ENCODE data around the gene JUP.
"Not testable (repeated sequence)": the region's sequence is repeated elsewhere in the genome, so short reads cannot be mapped to it uniquely, and the experiment has no call there.

Gene JUP

DNA sequence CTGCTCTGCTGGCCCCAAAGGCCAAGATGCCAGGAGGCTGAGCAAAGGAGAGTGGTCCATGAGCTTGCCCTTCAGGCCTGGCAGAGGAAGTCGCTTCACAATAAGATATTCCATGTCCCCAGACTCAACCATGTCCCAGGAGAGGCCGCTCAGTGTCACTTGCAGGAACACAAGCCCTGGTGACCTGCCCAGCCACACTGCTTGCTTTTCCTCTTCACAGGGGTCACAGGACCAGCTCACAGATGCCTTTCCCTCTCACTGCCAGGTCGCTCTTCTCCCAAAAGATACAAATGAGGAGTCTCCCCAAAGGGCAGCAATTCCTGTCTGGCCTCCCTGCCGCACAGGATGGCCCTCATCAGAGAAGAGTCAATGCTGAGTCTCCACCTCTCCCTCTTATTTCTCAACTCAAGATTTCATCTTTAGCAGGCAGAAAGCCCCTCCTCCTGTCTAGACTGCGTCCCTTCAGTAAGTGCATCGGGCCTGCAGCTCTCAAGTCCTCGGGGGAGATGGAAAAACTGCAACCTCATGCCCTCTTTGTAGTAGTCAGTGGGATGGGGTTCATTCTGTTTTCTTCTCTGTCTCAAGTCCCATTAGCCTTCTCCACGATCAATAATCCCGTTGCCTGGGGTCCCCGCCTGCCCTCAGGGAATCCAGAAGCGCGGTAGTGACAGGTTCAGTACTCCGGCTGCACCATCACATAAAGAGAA is 5.0 kb downstream of the JUP start:
- in situ Hi-C loops (cut with MboI; ENCODE audit: low sequenced_read_pairs) = no loop called here

GRCh38 chr17:41779954-41780353 is 6.6 kb downstream of the JUP start:
- in situ Hi-C loops (cut with MboI; ENCODE audit: low sequenced_read_pairs) = no loop called here

- in situ Hi-C loops (cut with MboI; ENCODE audit: low sequenced_read_pairs) = no loop called here
Observed at GRCh38 chr17:41777574-41778188, 8.8 kb downstream of the JUP start.

DNA sequence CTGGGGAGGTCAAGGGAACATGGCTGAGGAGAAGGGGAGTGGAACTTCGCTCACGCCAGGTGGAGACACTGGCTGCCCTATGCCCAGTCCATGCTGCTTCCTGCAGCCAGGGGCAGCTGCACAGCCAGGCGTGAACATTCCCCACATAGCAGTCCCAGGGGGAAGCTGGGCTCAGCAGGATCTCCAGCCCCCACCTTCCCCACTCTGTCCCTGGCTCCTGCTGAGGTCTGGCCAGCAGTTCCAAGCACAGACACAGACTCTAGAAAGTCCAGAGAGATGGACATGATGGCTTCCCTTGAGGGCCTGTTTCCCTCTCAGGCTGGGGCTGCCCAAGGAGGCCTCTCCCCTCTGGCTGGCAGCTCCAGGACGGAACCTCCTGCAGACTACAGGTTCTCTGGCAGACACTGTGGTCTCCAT is 9.3 kb downstream of the JUP start:
- in situ Hi-C loops (cut with MboI; ENCODE audit: low sequenced_read_pairs) = no loop called here

DNA sequence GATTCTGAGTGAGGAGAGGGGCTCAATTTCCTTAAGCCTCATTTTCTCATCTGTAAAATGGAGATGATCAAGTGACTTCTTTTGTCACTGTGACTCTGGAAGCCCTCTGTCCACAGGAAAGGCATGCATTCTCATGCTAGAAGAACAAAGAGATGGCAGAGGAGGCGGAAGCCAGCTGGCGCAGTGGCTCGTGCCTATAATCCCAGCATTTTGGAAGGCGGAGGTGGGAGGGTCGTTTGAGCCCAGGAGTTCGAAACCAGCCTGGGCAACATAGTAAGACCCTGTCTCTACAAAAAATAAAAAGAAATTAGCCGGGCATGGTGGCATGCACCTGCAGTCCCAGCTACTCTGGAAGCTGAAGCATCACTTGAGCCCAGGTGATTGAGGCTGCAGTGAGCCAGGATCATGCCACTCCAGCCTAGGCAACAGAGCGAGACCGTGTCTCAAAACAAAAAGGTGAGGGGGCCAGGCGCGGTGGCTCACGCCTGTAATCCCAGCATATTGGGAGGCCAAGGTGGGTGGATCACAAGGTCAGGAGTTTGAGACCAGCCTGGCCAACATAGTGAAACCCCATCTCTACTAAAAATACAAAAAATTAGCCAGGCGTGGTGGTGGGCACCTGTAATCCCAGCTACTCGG is 10.1 kb downstream of the JUP start:
- in situ Hi-C loops (cut with MboI; ENCODE audit: low sequenced_read_pairs) = not testable (repeated sequence)

DNA sequence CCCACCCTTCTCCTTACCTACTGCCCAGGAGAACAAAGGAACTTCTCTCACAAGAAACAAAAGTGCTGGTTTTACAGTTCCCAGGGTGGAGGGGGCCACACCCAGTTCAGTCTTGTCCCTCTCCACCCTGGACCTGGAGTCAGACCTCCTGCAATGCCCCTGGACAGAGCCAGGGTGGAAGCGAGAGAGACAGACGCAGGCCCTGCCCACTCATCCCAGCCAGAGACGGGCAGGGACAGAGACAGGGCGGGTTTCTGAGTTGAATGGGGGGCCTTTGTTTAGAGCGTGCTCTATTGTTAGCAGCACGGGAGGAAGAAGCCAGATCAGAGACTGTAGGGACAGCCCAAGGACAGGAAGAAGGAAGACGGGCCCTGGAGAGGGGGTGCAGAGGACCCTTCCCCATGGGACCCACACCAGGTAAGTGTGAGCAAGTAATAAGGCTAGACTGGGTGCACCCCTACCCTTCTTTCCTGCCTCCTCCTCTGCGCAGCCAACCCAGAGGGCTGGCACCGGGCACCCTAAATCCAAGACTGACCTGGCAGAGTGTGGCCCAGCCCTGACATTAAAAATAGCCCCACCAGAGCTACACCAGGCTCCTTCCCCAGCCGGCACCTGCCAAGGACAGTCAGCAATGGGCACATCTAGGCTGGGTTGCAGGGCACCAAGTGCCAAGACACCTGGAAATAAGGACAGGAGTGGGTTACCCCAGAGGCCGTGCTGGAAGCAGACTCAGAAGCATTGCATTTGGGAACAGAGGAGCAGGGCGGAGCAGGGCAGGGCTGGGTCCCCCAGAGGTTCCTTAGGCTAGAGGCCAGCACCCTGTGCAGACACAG is 10.9 kb downstream of the JUP start:
- in situ Hi-C loops (cut with MboI; ENCODE audit: low sequenced_read_pairs) = no loop called here

GRCh38 chr17:41773731-41774193 is 12.7 kb downstream of the JUP start:
- in situ Hi-C loops (cut with MboI; ENCODE audit: low sequenced_read_pairs) = no loop called here

- in situ Hi-C loops (cut with MboI; ENCODE audit: low sequenced_read_pairs) = no loop called here
Observed at GRCh38 chr17:41773190-41773588, 13.3 kb downstream of the JUP start.

GRCh38 chr17:41772586-41773189 is 13.8 kb downstream of the JUP start:
- in situ Hi-C loops (cut with MboI; ENCODE audit: low sequenced_read_pairs) = no loop called here

- in situ Hi-C loops (cut with MboI; ENCODE audit: low sequenced_read_pairs) = no loop called here
Observed at GRCh38 chr17:41772218-41772585, 14.3 kb downstream of the JUP start.

DNA sequence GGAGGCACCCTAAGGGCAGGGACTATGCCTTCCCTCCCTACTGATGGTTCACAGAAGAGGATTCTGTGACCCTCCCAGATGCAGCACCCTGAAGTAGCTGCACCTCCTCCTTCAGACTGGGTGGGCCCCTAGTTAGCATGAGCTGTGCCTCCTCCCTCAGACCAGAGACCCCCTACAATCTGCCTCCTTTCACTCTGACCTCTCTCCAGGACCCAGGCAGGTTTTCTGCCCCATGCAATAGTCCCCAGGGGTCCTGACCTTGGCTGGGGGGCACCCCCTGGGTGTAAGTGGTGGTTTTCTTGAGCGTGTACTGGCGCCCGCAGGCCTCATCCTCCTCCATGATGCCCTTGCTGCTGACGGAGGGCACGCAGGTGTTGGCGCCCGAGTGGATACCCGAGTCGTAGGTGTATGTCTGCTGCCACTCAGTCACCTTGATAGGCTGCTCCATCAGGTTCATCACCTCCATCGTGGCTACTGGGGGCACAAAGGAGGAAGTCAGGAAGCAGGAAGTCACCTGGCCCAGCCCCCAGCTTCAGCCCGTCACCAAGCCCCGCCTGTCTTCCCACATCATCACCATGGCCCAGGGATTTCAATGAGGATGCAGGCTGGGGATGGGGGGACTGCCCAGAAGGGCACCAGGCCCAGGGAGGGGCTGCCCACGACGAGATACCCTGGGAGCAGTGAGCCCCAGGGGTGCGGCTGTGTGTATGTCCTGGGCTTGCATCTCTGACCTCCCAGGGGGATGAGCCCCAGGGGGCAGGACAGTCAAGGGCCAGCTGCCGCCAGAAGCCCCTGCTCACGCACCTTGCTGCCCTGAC is 14.9 kb downstream of the JUP start:
- in situ Hi-C loops (cut with MboI; ENCODE audit: low sequenced_read_pairs) = no loop called here

- in situ Hi-C loops (cut with MboI; ENCODE audit: low sequenced_read_pairs) = no loop called here
Observed at GRCh38 chr17:41769985-41770384, 16.5 kb downstream of the JUP start.

GRCh38 chr17:41769346-41769862 is 17.1 kb downstream of the JUP start:
- in situ Hi-C loops (cut with MboI; ENCODE audit: low sequenced_read_pairs) = no loop called here

GRCh38 chr17:41768682-41769288 is 17.7 kb downstream of the JUP start:
- in situ Hi-C loops (cut with MboI; ENCODE audit: low sequenced_read_pairs) = no loop called here

- in situ Hi-C loops (cut with MboI; ENCODE audit: low sequenced_read_pairs) = no loop called here
Observed at GRCh38 chr17:41767324-41768042, 19.0 kb downstream of the JUP start.

DNA sequence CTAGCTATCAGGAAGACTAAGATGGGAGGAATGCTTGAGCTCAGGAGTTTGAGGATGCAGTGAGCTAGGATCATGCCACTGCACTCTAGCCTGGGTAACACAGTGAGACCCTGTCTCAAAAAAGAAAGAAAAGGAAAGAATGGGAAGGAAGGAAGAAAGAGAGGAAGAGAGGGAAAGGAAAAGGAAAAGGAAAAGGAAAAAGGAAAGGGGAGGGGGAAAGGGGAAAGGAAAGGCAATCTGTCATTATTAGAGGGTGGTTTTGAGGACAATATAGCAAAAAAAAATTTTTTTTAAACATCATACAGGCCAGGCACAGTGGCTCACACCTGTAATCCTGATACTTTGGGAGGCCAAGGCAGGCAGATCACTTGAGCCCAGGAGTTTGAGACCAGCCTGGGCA is 20.4 kb downstream of the JUP start:
- in situ Hi-C loops (cut with MboI; ENCODE audit: low sequenced_read_pairs) = no loop called here

GRCh38 chr17:41763327-41763726 is 23.2 kb downstream of the JUP start:
- in situ Hi-C loops (cut with MboI; ENCODE audit: low sequenced_read_pairs) = no loop called here

GRCh38 chr17:41762841-41763240 is 23.7 kb downstream of the JUP start:
- in situ Hi-C loops (cut with MboI; ENCODE audit: low sequenced_read_pairs) = no loop called here

DNA sequence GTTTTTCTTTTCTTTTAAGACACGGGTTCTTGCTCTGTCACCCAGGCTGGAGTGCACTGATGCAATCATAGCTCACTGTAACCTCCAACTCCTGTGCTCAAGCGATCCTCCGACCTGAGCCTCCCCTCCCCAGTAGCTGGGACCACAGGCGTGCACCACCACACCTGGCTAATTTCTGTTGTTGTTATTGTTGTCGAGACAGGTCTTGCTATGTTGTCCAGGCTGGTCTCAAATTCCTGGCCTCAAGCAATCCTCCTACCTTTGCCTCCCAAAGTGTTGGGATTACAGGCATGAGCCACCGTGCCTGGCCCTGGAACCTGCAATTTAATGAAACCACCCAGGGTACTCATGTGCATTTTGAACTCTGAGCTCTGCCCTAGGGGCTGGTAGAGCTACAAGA is 24.1 kb downstream of the JUP start:
- in situ Hi-C loops (cut with MboI; ENCODE audit: low sequenced_read_pairs) = no loop called here
